SK-N-SH treated with all-trans-retinoic acid at 6 μM for 48 hours (cell line): Measurements from ENCODE around the gene RHBDD1.

ENCODE experiments used
- ARNTL ChIP-seq: fragments of 450-650 bp; formaldehyde crosslinking; IDR thresholded peaks from 2 replicates; pipeline ENCODE4 v1.5.0; 2020; ENCODE audit warnings: low read depth, mild to moderate bottlenecking, moderate library complexity, borderline replicate concordance
- BACH2 ChIP-seq: fragments of 250-450 bp; sonication (Bioruptor Pico); IDR thresholded peaks from 2 replicates; pipeline ENCODE4 v1.9.0; 2021; ENCODE audit warnings: mild to moderate bottlenecking, borderline replicate concordance
- CSDC2 ChIP-seq: fragments of 250-450 bp; sonication (Bioruptor Pico); IDR thresholded peaks from 2 replicates; pipeline ENCODE4 v1.5.0; 2020; ENCODE audit warnings: mild to moderate bottlenecking, moderate library complexity
- ESRRG ChIP-seq: fragments of 250-450 bp; sonication (Bioruptor Pico); IDR thresholded peaks from 2 replicates; pipeline ENCODE4 v1.6.1; 2021; ENCODE audit warnings: mild to moderate bottlenecking
- GLIS3 ChIP-seq: fragments of 250-450 bp; sonication (Bioruptor Pico); IDR thresholded peaks from 2 replicates; pipeline ENCODE4 v1.5.0; 2020; ENCODE audit warnings: mild to moderate bottlenecking, moderate library complexity
- PPARA ChIP-seq: fragments of 250-450 bp; sonication (Bioruptor Pico); IDR thresholded peaks from 2 replicates; pipeline ENCODE4 v1.5.0; 2020; ENCODE audit warnings: mild to moderate bottlenecking, borderline replicate concordance
- RARB ChIP-seq: fragments of 250-450 bp; sonication (Bioruptor Pico); IDR thresholded peaks from 2 replicates; pipeline ENCODE4 v1.8.0; 2021; ENCODE audit warnings: mild to moderate bottlenecking, moderate library complexity
- SNAI2 ChIP-seq: fragments of 250-450 bp; sonication (Bioruptor Pico); IDR thresholded peaks from 2 replicates; pipeline ENCODE4 v1.5.0; 2020; ENCODE audit warnings: mild to moderate bottlenecking, moderate library complexity
- TOX ChIP-seq: fragments of 250-450 bp; sonication (Bioruptor Pico); IDR thresholded peaks from 2 replicates; pipeline ENCODE4 v1.8.0; 2021; ENCODE audit warnings: mild to moderate bottlenecking, moderate library complexity, borderline replicate concordance
- ZC3H10 ChIP-seq: fragments of 250-450 bp; sonication (Bioruptor Pico); IDR thresholded peaks from 2 replicates; pipeline ENCODE4 v1.5.1; 2021; ENCODE audit warnings: mild to moderate bottlenecking, moderate library complexity
- ZFP30 ChIP-seq: fragments of 450-650 bp; formaldehyde crosslinking; IDR thresholded peaks from 2 replicates; pipeline ENCODE4 v1.5.0; 2022; ENCODE audit warnings: mild to moderate bottlenecking, moderate library complexity
- TF ChIP-seq, protein P1 (sequence below): fragments of 250-450 bp; sonication (Bioruptor Pico); IDR thresholded peaks from 2 replicates; pipeline ENCODE4 v1.8.0; 2020; ENCODE audit warnings: mild to moderate bottlenecking, moderate library complexity, borderline replicate concordance
- TF ChIP-seq, protein P2 (sequence below): fragments of 250-450 bp; sonication (Bioruptor Pico); IDR thresholded peaks from 2 replicates; pipeline ENCODE4 v1.8.0; 2021; ENCODE audit warnings: low read depth, mild to moderate bottlenecking, moderate library complexity, borderline replicate concordance
- TF ChIP-seq, protein P3 (sequence below): fragments of 250-450 bp; sonication (Bioruptor Pico); IDR thresholded peaks from 2 replicates; pipeline ENCODE4 v1.5.1; 2021; ENCODE audit warnings: mild to moderate bottlenecking, moderate library complexity

DNA sequence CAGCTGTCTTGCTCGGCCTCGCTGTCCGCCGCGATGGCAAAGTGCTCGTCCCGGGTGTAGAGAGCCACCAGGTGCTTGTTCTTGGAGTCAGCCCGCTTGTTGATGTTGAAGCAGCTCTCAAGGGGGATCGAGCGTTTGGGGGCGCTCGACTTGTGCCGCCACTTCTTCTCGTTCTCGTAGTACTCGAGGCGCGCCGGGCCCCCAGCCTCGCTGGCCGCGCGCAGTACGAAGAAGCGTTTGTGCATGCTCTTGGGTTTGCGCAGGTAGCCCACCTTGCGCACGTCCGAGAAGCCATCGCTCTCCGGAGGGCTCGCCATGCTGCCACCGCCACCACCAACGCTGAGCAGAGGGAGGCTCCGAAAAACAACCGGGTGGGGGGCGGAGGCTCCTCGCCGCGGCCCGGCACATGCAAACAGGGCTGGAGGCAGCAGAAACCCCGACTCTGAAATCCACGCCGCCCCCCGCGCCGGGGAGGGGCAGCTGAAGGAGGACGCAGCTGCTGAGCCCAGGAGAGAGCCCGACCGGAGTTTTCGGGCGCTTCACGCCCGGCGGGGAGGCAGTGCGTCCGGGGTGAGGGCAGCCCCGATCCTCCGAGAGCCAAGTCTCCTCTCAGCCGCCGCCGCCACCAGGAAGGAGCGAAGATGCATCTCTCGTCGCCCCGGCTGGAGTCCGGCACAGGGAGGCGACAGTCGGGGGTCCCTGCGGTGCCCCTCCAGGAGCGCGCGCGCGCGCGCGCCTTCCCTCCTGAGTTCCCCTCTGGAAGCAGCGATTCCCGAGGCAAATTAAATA, 37.2 kb upstream of the RHBDD1 start:
- TF ChIP-seq ZFP30: no peak
- TF ChIP-seq BACH2 (CRISPR knock-in tag): no peak
- TF ChIP-seq CSDC2 (CRISPR knock-in tag): no peak
- TF ChIP-seq TOX (CRISPR knock-in tag): no peak
- TF ChIP-seq, protein P1, sequence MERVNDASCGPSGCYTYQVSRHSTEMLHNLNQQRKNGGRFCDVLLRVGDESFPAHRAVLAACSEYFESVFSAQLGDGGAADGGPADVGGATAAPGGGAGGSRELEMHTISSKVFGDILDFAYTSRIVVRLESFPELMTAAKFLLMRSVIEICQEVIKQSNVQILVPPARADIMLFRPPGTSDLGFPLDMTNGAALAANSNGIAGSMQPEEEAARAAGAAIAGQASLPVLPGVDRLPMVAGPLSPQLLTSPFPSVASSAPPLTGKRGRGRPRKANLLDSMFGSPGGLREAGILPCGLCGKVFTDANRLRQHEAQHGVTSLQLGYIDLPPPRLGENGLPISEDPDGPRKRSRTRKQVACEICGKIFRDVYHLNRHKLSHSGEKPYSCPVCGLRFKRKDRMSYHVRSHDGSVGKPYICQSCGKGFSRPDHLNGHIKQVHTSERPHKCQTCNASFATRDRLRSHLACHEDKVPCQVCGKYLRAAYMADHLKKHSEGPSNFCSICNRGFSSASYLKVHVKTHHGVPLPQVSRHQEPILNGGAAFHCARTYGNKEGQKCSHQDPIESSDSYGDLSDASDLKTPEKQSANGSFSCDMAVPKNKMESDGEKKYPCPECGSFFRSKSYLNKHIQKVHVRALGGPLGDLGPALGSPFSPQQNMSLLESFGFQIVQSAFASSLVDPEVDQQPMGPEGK (CRISPR knock-in tag): no peak
- TF ChIP-seq SNAI2 (CRISPR knock-in tag): no peak
- TF ChIP-seq RARB (CRISPR knock-in tag): no peak
- no peak for TF ChIP-seq ARNTL (CRISPR knock-in tag)
- no peak for TF ChIP-seq ESRRG (CRISPR knock-in tag)
- no peak for TF ChIP-seq ZC3H10
- TF ChIP-seq, protein P2, sequence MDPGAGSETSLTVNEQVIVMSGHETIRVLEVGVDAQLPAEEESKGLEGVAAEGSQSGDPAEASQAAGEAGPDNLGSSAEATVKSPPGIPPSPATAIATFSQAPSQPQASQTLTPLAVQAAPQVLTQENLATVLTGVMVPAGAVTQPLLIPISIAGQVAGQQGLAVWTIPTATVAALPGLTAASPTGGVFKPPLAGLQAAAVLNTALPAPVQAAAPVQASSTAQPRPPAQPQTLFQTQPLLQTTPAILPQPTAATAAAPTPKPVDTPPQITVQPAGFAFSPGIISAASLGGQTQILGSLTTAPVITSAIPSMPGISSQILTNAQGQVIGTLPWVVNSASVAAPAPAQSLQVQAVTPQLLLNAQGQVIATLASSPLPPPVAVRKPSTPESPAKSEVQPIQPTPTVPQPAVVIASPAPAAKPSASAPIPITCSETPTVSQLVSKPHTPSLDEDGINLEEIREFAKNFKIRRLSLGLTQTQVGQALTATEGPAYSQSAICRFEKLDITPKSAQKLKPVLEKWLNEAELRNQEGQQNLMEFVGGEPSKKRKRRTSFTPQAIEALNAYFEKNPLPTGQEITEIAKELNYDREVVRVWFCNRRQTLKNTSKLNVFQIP (CRISPR knock-in tag): no peak
- TF ChIP-seq, protein P3, sequence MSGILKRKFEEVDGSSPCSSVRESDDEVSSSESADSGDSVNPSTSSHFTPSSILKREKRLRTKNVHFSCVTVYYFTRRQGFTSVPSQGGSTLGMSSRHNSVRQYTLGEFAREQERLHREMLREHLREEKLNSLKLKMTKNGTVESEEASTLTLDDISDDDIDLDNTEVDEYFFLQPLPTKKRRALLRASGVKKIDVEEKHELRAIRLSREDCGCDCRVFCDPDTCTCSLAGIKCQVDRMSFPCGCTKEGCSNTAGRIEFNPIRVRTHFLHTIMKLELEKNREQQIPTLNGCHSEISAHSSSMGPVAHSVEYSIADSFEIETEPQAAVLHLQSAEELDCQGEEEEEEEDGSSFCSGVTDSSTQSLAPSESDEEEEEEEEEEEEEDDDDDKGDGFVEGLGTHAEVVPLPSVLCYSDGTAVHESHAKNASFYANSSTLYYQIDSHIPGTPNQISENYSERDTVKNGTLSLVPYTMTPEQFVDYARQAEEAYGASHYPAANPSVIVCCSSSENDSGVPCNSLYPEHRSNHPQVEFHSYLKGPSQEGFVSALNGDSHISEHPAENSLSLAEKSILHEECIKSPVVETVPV (CRISPR knock-in tag): no peak
- no peak for TF ChIP-seq GLIS3
- TF ChIP-seq PPARA (CRISPR knock-in tag): no peak
